ENCODE measurements around the gene HOXA13.

HOXA13 gene

DNA sequence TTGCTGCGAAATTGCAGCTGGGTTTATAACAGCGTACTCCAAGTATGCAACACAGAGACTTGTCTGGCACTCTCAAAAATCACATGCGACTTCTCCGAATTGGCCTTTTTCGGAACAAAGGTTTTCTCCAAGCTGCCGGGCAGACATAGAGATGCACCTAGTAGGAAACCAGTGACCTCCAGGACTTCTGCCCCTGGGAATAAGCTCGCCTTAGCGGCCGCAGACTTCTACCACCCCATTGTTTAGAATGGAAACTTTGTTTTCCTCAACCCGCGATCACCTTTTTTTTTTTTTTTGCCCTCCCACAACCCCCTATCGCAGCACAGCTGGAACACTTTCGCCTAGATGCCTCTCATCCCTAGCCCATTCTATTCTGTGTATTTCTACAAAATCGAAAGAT, 20.9 kb downstream of the HOXA13 start:
- H3K4me2 ChIP-seq (ENCODE audit: low read length), result no peak overlapping the region
- no peak for TF ChIP-seq EZH2 (IDR thresholded peaks at IDR 0.05; ENCODE audit: borderline replicate concordance, low read length)
- TF ChIP-seq, protein P1, sequence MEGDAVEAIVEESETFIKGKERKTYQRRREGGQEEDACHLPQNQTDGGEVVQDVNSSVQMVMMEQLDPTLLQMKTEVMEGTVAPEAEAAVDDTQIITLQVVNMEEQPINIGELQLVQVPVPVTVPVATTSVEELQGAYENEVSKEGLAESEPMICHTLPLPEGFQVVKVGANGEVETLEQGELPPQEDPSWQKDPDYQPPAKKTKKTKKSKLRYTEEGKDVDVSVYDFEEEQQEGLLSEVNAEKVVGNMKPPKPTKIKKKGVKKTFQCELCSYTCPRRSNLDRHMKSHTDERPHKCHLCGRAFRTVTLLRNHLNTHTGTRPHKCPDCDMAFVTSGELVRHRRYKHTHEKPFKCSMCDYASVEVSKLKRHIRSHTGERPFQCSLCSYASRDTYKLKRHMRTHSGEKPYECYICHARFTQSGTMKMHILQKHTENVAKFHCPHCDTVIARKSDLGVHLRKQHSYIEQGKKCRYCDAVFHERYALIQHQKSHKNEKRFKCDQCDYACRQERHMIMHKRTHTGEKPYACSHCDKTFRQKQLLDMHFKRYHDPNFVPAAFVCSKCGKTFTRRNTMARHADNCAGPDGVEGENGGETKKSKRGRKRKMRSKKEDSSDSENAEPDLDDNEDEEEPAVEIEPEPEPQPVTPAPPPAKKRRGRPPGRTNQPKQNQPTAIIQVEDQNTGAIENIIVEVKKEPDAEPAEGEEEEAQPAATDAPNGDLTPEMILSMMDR (IDR thresholded peaks at IDR 0.05; ENCODE audit: low read length), result no peak
- no peak overlapping the region for H2AFZ ChIP-seq (ENCODE audit: low read length)
- H3K4me3 ChIP-seq (ENCODE audit: low read depth, low read length, poor library complexity, severe bottlenecking), result no peak overlapping the region
- no peaks in the 10 kb centered on the region; the same call in 1 of the 2 replicates for H3K27me3 ChIP-seq (ENCODE audit: insufficient read depth, low read length)
- H4K20me1 ChIP-seq (ENCODE audit: insufficient read depth, low read length), result no peaks in the 10 kb centered on the region
- H3K9me3 ChIP-seq (ENCODE audit: low read length), result no peaks in the 10 kb centered on the region
- no peak overlapping the region for H3K27ac ChIP-seq (ENCODE audit: low read depth, low read length, poor library complexity, severe bottlenecking)
- H3F3A ChIP-seq (ENCODE audit: insufficient read depth, low read length), result no peaks in the 10 kb centered on the region
- H3K4me1 ChIP-seq (ENCODE audit: insufficient read depth, low read length, severe bottlenecking), result peaks cover 12% of the 10 kb centered on the region
- no peaks in the 10 kb centered on the region for H3K36me3 ChIP-seq (ENCODE audit: insufficient read depth, low read length)
- no peaks in the 10 kb centered on the region for H3K9me2 ChIP-seq (ENCODE audit: low read depth, low read length)
- H3K9ac ChIP-seq (ENCODE audit: low read length), result no peak overlapping the region
- no peaks in the 10 kb centered on the region for H3K79me2 ChIP-seq (ENCODE audit: insufficient read depth, low read length)

DNA sequence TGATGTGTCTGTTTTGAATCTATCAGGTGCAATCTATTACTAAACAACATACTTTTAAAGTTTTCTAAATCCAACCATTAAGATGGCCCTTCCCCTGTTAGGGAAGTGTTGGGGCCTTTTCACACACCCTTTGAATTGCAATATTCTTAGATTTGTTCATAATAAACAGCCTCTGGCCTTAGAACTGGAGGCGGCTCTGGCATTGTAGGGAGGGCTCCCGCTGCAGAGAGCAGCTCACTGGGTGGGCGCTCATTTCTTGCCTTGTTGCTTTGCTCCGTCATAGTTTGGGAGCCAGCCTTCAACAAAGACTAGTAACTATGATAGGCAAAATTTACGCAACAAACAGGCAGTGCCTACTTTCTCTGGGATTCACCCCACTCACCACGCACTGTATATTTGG, 21.5 kb downstream of the HOXA13 start:
- Histone ChIP-seq H3K27ac (ENCODE audit: low read depth, low read length, poor library complexity, severe bottlenecking) (no peak overlapping the region), H3K4me2 (ENCODE audit: low read length) (no peak overlapping the region), H3K4me3 (ENCODE audit: low read depth, low read length, poor library complexity, severe bottlenecking) (no peak overlapping the region), H3K9ac (ENCODE audit: low read length) (no peak overlapping the region), H2AFZ (ENCODE audit: low read length) (no peak overlapping the region), H3K27me3 (ENCODE audit: insufficient read depth, low read length) (no peaks in the 10 kb centered on the region; the same call in 1 of the 2 replicates), H3K79me2 (ENCODE audit: insufficient read depth, low read length) (no peaks in the 10 kb centered on the region), H3K36me3 (ENCODE audit: insufficient read depth, low read length) (no peaks in the 10 kb centered on the region), H3K4me1 (ENCODE audit: insufficient read depth, low read length, severe bottlenecking) (peaks cover 10% of the 10 kb centered on the region), H3K9me2 (ENCODE audit: low read depth, low read length) (no peaks in the 10 kb centered on the region), H4K20me1 (ENCODE audit: insufficient read depth, low read length) (no peaks in the 10 kb centered on the region), H3F3A (ENCODE audit: insufficient read depth, low read length) (no peaks in the 10 kb centered on the region), H3K9me3 (ENCODE audit: low read length) (no peaks in the 10 kb centered on the region)
- no peak for TF ChIP-seq EZH2 (IDR thresholded peaks at IDR 0.05; ENCODE audit: borderline replicate concordance, low read length)

DNA sequence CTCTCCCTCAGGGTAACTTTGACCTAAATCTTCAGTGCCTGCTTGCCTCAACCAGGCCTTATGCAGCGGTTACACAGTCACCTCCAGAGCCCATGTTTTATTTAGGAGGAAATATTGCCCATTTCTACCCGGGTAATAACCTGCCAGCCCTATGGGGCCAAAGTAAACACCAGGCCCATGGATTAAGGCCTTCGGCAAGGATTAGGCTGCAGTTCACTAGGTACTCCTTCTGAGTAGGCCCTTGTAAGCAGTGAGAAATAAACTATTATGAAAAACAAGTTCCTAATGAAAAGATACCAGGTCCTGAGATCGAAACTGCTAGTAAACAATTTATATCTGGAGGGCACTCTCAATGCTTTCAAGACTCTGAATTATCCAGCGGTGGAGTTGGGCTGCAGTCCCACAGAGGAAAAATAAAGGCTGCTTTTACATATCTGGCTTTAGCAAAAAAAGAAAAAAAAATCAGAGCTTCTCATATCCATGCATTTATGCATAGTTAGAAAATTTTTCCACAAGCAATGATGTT, 22.0 kb downstream of the HOXA13 start:
- H3K79me2 ChIP-seq (ENCODE audit: insufficient read depth, low read length), result no peaks in the 10 kb centered on the region
- H3K9ac ChIP-seq (ENCODE audit: low read length), result no peak overlapping the region
- no peaks in the 10 kb centered on the region for H3K9me2 ChIP-seq (ENCODE audit: low read depth, low read length)
- H3K4me3 ChIP-seq (ENCODE audit: low read depth, low read length, poor library complexity, severe bottlenecking), result no peak overlapping the region
- no peak overlapping the region for H3K4me2 ChIP-seq (ENCODE audit: low read length)
- no peaks in the 10 kb centered on the region for H4K20me1 ChIP-seq (ENCODE audit: insufficient read depth, low read length)
- H3K4me1 ChIP-seq (ENCODE audit: insufficient read depth, low read length, severe bottlenecking), result peaks cover 12% of the 10 kb centered on the region
- H3K36me3 ChIP-seq (ENCODE audit: insufficient read depth, low read length), result no peaks in the 10 kb centered on the region
- TF ChIP-seq, protein P1 (IDR thresholded peaks at IDR 0.05; ENCODE audit: low read length), result no peak
- TF ChIP-seq EZH2 (IDR thresholded peaks at IDR 0.05; ENCODE audit: borderline replicate concordance, low read length), result no peak
- no peaks in the 10 kb centered on the region for H3K9me3 ChIP-seq (ENCODE audit: low read length)
- no peak overlapping the region for H3K27ac ChIP-seq (ENCODE audit: low read depth, low read length, poor library complexity, severe bottlenecking)
- H3F3A ChIP-seq (ENCODE audit: insufficient read depth, low read length), result no peaks in the 10 kb centered on the region
- peaks cover 2% of the 10 kb centered on the region; the same call in 1 of the 2 replicates for H3K27me3 ChIP-seq (ENCODE audit: insufficient read depth, low read length)
- no peak overlapping the region for H2AFZ ChIP-seq (ENCODE audit: low read length)

Data from OCI-LY1 (cell line).